HEK293 (cell line): ENCODE data around the gene NR3C2.

ENCODE experiments used
- RBAK ChIP-seq: fragments of 450-650 bp; formaldehyde crosslinking; IDR thresholded peaks from 2 replicates; pipeline ENCODE4 v1.5.1; 2016; ENCODE audit warnings: missing biosample characterization, missing genetic modification characterization
- ZNF660 ChIP-seq: fragments of 450-650 bp; IDR thresholded peaks from 2 replicates; pipeline ENCODE4 v1.5.1; 2018; ENCODE audit warnings: missing biosample characterization, mild to moderate bottlenecking, missing genetic modification characterization
- TF ChIP-seq, protein P1 (sequence below): fragments of 450-650 bp; formaldehyde crosslinking; IDR thresholded peaks from 2 replicates; pipeline ENCODE4 v1.5.1; 2016; ENCODE audit warnings: missing biosample characterization, missing genetic modification characterization

DNA sequence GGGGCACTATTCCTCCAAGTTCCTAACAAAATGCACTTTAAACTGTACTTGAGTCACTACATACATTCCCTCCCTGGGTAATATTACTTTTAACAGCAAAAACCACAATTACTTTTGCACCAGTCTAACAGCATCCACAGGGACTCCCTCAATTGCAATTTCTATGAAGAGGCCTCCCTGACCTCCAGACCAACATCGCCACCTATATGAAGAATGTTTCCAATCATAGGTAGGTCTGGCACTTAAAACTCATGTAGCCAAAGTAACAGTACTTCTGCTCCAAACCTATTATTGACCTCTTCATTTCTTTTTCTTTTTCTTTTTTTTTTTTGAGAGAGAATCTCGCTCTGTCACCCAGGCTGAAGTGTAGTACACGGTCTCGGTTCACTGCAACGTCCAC is 15.6 kb downstream of the NR3C2 start:
- TF ChIP-seq, protein P1, sequence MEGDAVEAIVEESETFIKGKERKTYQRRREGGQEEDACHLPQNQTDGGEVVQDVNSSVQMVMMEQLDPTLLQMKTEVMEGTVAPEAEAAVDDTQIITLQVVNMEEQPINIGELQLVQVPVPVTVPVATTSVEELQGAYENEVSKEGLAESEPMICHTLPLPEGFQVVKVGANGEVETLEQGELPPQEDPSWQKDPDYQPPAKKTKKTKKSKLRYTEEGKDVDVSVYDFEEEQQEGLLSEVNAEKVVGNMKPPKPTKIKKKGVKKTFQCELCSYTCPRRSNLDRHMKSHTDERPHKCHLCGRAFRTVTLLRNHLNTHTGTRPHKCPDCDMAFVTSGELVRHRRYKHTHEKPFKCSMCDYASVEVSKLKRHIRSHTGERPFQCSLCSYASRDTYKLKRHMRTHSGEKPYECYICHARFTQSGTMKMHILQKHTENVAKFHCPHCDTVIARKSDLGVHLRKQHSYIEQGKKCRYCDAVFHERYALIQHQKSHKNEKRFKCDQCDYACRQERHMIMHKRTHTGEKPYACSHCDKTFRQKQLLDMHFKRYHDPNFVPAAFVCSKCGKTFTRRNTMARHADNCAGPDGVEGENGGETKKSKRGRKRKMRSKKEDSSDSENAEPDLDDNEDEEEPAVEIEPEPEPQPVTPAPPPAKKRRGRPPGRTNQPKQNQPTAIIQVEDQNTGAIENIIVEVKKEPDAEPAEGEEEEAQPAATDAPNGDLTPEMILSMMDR (tag by site-specific recombination), result no peak
- TF ChIP-seq ZNF660 (tag by site-specific recombination) (no peak), RBAK (tag by site-specific recombination) (no peak)
